HG02870 (cell line): ENCODE data around the gene KISS1R.

ENCODE experiments used
- ATAC-seq: cut with Tn5 transposase; IDR thresholded peaks from one replicate; pipeline ENCODE4 v1.9.1; 2021; ENCODE audit warnings: mild to moderate bottlenecking, moderate library complexity; ENCODE audit not compliant: unreplicated experiment

KISS1R gene

DNA sequence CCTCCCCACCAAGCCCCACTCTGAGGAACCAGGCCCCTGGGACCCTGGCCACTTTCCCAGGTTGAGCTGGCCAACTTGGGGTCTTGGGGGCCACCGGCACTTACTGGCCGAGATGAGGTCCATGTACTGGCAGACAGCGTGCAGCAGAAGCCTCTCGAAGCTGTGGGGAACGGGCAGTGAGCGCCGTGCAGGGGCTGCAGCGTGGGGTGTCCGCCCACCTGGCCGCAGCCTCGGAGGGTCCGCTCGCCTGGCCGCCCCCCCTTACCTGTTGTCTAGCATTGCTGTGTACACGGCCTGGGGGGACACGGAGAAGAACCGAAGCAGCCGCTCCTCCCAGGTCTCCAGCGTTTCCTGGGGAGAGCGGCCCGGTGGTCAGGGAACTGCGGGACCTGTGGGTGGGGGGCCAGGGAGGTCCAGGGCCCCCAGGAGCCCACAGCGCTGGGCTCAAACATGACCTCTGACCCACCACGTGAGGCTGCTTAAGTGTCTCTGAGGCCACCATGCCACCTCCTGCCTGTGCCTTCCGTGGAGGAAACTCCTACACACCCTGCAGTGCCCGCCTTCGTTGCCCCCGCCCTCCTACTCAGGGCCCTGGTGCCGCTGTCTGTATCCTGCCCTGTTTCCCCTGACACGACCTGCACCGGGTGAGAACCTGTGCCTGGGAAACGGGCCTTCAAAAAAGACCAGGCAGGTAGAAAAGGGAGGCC lies 17.6 kb upstream of the KISS1R start:
- no peak for ATAC-seq

DNA sequence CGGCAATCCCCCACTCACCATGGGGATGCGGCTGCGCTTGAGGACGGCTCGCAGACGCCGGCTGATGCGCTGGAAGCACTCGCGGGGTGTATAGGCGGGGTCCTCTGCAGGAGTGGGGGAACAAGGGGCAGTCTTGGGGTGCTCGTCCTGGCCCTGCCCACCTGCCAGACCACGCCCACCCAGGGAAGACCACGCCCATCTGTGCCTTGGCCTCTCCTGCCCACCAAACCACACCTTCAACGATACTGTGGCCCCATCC lies 17.2 kb upstream of the KISS1R start:
- no peak for ATAC-seq

DNA sequence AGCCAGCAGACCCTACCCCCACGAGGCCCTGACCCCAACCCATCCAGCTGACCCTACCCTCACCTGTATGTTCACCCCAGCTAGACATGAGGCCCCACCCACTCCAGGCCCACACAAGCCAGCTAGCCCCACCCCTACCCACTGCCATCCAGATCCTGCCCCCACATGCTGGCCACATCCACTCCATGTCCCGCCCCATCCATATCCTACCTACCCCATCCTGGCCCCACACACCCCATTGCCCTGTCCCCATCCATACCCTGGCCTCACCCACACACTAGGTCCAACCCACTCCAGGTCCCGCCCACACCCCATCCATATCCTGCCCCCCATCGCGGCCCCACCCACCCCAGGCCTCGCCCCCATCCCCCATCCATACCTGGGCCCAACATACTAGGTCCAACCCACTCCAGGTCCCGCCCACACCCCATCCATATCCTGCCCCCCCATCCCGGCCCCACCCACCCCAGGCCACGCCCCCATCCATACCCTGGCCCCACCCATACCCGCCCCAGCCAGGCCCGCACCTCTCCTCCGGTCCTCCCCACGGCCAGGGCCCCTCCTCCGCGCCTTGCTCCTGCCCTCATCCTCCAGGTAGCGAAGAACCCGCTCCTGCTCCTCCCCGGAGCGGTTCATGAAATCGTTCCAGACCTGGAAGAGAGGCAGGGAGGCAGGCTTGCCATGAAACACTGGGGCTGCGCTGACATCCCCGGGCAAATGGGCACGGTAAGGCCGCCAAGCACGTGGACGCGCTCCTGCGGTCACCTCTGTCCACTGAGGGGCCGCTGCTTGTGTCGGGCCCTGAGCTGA lies 16.6 kb upstream of the KISS1R start:
- no peak for ATAC-seq

DNA sequence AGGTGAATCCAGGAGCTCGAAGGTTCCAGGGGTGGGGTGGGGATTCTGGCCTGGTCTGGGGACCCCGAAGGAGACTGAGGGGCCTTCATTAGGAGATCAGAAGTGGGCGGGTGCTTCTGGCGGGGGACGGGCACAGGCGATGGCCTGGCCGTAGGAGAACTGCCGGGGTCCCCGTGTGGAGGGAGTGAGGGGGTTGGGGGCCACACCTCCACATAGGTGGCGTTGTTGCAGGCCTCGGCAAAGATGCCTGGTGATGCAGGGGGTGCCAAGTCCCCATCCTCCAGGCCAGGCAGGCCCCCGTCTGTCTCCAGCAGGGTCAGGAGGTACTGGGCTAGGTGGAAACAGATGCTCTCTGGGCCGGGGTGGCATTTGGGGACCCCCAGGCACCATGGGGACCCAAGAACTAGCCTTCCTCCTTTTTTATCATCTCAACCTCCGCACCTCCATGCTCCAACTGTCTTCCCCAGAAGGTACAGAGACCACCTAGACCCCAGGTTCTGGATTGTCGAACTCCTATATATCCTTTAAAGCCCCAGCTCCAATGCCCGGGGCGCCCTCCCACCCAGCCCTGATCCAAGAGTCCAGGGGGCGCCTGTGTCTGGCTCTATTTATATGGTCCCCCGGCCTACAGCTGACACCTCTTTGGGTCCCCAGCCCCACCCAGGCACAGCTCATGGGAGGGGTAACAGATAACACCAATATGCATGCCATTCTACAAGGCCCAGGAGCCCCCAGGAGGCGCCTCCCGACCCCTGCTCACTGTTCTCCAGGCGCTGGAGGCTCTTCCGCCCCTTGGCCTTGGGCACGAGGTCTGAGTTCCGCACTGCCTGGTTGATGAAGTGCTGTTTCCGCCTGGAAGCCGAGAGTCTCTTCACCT lies 15.7 kb upstream of the KISS1R start:
- no peak for ATAC-seq

DNA sequence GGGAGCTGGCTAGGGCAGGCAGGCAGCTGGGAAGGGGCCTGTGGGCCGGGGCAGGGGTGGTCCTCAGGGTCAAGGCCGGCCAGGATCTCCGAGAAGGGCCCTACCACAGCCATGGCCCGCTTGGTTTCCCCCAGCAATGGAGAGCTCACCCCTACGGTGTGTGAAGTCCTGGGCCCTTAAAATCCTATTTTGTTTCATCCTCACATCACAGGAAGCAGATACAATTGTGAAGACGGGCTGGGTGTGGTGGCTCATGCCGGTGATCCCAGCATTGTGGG lies 15.1 kb upstream of the KISS1R start:
- ATAC-seq = no peak

DNA sequence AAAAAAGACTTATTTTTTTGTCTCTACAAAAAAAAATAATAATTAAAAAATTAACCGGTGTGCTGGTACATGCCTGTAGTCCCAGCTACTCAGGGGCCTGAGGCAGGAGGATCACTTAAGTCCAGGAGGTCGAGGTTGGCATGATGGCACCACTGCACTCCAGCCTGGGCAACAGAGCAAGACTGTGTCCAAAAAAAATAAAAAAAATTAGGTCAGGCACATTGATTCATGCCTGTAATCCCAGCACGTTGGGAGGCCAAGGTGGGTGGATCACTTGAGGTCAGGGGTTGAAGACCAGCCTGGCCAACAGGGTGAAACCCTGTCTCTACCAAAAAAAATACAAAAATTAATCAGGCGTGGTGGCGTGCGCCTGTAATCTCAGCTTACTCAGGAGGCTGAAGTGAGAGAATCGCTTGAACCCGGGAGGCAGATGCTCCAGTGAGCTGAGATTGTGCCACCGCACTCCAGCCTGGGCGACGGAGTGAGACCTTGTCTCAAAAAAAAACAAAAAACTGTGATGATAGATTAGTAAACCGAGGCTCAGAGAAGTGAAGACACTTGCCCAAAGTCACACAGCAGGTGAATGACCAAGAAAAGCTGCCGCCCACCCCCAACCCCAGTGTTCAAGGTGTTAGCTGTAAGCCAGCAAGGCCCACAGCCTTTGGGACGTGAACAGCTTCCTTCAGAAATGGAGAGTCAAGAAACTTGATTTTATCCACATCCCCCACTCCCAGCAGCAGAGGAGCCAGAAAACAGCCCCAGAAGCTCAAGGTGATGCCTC lies 14.5 kb upstream of the KISS1R start:
- ATAC-seq = no peak

DNA sequence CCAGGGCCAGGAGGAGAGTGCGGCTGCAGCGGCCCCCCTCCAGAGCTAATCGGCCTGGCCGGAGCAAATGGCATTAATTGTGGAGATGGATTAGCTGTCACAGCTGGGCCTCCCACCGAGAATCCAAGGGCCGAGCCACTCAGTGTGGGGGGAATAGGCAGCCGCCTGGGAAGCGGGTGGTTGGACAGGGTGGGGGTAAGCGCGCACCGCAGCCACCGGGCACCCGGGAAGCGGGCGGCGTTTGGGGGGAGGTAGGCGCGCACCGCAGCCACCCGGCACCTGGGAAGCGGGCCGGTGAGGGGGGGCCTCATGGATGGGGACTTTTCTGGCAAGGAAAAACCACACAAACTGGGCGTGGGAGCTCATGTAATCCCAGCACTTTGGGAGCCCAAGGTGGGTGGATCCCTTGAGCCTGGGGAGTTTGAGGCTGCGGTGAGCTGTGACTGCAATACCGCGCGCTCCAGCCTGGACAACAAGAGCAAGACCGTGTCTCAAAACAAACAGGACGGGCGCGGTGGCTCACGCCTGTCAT lies 13.8 kb upstream of the KISS1R start:
- ATAC-seq = no peak

DNA sequence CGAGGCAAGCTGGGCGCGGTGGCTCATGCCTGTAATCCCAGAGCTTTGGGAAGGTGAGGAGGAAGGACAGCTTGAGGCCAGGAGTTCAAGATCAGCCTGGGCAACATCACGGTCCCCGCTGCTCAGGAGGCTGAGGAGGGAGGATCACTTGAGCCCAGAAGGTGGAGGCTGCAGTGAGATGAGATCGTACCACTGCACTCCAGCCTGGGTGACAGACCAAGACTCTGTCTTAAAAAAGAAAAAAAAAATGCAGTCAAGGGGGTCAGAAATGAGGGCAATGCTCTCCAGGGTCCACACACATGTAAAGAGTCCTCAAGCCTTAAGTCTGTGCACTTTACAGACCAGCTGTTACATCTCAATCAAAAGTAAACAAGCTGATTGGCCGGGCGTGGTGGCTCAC lies 12.6 kb upstream of the KISS1R start:
- ATAC-seq = no peak

DNA sequence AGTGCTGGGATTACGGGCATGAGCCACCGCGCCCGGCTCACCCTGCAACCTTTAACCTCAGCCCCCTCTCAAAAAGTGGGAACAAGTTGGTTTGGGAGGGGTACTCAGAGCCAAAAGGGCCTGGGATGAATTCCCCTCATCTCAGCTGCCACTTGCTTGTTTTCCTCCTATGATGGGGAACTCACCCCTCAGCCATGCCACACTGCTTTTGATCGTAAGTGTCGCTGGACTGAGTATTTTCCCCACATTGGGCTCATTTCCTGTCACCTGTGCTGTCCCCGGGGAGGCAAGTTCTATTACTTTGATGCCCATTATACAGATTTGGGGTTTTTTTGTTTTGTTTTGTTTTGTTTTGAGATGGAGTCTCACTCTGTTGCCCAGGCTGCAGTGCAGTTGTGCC lies 10.7 kb upstream of the KISS1R start:
- no peak for ATAC-seq

DNA sequence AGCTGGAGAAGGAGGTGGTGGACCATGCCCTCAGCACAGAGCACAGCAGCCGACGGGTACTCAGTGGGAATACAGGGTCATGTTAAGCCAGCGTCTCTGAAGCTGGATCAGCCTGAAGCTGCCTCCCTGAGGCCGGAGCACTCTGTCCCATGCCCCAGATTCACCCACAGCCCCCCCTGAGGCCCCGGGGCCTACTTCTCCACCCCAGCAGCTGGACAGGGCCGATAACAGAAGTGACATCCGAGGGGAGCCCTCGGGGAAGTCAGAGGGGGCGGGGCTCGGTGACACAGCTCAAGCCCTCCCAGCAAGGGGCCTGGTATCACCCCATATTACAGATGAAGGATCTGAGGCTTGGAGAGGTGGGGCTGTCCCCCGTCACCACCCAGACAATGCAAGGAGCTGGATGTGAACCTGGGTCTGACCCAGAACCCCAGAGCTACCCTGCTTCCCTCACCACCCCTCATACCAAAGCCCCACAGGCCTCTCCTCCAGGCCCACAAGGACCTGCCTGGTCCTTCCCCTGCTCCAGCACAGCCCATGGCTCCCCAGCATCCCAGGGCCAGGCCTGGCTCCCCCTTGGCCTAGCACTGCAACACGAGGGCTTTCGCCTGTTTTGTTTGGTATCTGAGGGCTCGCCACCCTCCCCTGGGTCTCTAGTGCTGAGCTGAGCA lies 9.8 kb upstream of the KISS1R start:
- ATAC-seq = no peak

DNA sequence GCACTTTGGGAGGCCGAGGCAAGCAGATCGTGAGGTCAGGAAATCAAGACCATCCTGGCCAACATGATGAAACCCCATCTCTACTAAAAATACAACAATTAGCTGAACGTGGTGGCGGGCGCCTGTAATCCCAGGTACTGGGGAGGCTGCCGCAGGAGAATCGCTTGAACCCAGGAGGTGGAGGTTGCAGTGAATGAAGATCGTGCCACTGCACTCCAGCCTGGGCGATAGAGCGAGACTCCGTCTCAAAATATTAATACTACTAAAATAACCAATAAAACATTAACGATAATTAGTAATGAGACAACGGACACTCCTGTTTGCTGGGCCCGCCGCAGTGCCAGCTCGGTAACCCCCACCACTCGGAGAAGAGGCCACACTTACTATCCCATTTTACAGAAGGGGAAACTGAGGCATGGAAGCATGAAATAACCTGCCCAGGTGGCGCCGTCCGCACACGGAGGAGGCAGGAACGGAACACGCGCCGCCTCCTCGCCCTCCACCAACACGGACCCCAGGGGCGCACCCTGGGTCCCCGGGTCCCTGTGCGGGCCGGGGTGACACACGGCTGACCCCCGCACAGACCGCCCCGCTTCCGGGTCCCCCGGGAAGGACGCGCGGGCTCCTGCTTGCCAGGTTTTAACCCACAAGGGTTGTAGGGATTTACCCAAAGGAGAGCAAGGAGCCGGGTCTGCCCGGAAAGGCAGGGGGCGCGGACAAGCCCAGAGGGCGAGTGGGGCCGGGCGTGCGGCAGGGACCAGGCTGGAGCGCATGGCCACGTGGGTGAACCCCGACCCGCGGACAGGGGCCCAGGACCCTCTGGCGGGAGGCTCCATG lies 5.7 kb upstream of the KISS1R start:
- ATAC-seq = no peak

DNA sequence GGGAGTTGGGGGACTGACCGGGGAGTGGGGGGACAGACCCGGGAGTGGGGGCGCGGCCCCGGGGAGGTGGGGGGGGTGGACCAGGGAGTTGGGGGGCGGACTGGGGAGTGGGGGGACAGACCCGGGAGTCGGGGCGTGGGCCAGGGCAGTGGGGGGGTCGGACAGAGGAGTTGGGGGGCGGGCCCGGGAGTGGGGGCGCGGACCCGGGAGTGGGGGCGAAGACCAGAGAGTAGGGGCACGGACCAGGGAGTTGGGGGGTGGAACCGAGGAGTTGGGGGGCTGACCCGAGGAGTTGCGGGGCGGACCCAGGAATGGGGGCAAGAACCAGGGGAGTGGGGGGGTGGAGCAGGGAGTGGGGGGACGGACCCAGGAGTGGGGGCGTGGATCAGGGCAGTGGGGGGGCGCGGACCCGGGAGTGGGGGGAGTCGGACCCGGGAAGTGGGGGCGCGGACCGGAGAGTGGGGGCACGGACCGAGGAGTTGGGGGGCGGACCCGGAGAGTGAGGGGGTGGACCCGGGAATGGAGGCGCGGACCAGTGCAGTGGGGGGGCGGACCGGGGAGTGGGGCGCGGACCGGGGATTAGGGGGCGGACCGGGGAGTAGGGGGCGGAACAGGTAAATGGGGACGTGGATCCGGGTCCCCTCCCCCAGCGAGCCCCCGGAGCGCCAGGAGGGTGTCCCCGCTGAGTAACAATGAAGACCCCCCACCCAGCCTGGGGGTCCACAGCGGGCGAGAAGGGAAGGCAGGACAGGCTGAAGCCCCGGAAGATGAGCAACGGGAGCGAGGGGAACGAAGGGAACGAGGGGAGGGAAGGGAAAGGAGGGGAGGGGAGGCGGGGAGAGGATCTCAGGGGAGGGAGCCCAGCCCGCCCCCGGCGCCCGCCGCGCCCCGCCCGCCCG lies 4.7 kb upstream of the KISS1R start:
- ATAC-seq = no peak

DNA sequence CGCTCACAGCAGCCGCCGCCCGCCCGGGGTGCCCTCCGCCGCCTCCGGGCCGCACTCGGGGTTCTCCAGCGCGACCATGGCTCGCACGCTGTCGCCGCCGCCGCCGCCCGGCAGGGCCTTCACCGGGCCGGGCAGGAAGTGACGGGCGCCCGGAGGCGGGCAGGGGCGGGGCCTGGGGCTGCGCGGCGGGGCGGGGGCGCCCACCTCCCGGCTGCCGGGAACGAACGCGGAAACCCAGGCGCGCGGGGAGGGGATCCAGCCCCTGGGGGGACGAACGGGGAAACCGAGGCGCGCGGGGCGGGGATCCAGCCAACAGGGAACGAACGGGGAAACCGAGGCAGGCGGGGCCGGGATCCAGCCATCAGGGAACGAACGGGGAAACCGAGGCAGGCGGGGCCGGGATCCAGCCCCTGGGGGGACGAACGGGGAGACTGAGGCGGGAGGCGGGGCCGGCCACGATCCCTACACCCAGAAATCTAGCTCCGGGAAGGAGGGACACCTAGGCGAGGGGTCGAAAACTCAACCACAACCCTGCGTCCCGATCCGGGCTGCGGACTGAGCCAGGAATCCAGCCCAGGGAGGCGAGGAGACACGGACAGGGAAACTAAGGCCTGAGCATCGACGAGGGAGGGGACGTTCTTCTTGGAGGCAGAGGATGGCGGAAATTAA lies 3.9 kb upstream of the KISS1R start, which contains the start of gene R3HDM4:
Gene R3HDM4, minus strand, starts transcription at position 140 of the 669 bp plus-strand sequence. Its CDS starts 62 bp downstream, at position 78.
- no peak for ATAC-seq

DNA sequence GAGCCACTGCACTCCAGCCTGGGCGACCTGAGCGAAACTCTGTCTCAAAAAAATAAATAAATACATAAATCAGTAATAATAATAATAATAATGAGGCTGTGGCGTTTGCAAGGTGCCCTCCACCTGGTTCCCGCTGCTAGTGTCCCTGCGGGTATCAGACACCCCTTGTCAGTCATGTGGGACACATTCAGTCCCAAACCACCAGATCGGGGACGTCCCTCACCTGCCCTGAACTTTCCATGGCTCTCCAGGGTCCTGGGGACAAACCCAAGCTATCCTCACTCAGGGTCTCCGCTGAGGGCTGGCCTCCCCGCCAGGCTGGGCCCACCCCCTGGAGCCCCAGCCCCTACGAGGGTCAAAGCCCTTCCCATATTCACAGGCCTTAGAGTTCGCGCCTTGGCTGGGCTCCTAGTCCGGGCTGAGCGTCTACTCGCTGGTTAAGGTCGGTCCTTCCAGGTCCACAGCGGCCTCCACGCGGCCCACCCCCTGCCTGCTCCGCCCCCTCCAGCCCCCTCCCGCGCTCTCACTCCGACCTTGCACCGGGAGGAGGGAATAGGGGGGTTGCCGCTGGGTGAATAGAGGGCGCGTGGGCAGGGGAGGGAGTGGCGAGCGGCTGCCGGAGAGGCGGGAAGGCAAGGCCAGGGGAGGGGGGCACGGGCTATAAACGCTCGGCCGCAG lies 349 bp upstream of the KISS1R start:
- no peak for ATAC-seq

DNA sequence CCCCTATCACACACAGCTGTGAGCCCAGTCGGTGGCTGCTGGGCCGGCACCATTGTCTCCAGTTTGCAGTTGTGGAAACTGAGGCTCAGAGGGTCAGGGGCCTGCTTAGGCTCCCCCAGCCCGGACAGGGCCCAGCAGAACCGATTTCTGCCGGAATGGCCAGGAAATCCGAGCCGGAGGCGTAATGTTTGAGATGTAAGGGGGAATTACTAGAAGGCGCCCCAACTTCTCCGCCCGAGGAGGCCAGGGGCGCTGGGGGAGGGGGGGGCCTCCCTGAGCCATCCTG lies 962 bp downstream of the KISS1R start:
- no peak for ATAC-seq

DNA sequence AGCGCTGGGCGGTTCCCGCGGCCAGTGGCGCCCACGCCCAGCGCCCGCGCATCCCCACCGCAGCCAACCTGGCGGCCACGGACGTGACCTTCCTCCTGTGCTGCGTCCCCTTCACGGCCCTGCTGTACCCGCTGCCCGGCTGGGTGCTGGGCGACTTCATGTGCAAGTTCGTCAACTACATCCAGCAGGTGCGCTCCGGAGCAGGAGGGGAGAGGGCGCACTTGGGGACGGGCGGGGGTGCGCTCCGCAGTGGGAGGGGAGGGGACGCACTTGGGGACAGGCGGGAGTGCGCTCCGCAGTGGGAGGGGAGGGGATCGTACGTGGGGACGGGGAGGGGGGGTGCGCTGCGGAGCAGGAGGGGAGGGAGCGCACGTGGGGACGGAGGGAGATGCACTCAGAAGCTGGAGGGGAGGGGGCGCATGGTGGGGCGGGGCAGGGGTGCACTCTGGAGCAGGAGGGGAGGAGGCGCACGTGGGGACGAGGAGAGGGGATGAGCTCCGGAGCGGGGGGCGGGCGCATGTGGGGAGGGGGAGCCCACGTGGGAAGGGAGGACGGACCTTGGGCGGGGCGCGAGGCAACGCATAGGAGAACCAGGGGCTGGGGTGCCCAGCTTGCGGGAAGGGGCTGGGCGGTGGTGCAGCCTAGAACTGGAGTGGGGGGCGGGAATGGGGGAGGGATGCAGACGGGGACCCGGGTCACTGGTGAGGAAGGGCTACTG lies 1.5 kb downstream of the KISS1R start:
- no peak for ATAC-seq
